Epithelial cell of esophagus (primary cell): ENCODE results near the gene CCDC91.

ENCODE experiments used
- DNase-seq: peaks from one replicate; pipeline ENCODE4 v3.0.0; 2010; ENCODE audit warnings: low read depth
- H3K4me3 ChIP-seq: 2 replicates; pipeline ENCODE4 v1.5.1; 2011; ENCODE audit warnings: mild to moderate bottlenecking, low read length, control low read depth
- CTCF ChIP-seq: IDR thresholded peaks from 2 replicates; pipeline ENCODE4 v1.5.1; 2011; ENCODE audit warnings: low read depth, mild to moderate bottlenecking, low read length, control low read depth, inconsistent platforms; ENCODE audit not compliant: insufficient read depth; ENCODE audit errors: missing control alignments

CCDC91 gene

GRCh38 chr12:28349196-28349595, 158.9 kb downstream of the CCDC91 start:
- no peak for DNase-seq
- H3K4me3 ChIP-seq = no peak overlapping the region
- no peak for TF ChIP-seq CTCF

- H3K4me3 ChIP-seq = no peak overlapping the region
- no peak for TF ChIP-seq CTCF
- no peak for DNase-seq
These were observed 160.2 kb downstream of the CCDC91 start for GRCh38 chr12:28350502-28350901.

GRCh38 chr12:28351414-28351813, 161.2 kb downstream of the CCDC91 start:
- no peak overlapping the region for H3K4me3 ChIP-seq
- DNase-seq = no peak
- no peak for TF ChIP-seq CTCF

DNA sequence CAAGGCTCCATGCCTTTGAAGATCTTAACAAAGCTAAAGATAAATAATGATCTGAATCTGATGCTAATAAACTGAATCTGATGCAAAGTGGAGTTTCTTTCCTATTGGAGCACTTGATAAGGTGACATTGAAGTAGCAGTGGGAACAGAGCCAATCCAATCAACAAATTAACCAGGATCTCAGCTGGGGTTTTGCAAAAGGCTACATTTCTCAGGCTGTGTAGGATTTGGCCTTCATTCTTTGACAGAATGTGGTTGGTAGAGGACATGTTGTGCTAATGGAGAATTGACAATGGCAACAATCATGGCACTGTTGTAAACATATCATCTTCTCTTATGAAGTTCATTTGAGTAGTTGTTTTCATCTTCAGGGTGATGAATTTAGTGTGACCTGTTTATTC, 164.9 kb downstream of the CCDC91 start:
- H3K4me3 ChIP-seq = no peak overlapping the region
- DNase-seq = no peak
- TF ChIP-seq CTCF = no peak

DNA sequence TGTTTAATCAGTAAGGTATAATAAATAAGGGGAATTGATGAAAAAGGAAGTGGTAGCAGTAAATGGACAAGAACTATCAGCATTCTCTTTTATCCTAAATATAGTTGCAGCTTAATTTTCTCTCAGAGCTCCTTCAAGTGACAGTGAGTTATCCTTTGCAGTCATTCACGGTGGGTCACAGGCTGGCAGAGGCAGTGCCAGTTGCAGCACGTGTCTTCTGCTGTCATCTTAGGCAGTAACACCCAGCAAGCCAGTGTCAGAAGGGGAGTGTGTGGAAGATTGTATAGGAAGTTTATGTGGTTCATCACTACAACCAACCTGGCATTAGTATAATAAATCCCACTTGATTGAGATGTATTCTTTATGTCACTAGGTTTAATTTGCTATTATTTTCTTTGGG, 170.0 kb downstream of the CCDC91 start:
- TF ChIP-seq CTCF = no peak

GRCh38 chr12:28367326-28367725, 177.1 kb downstream of the CCDC91 start:
- TF ChIP-seq CTCF = no peak
- H3K4me3 ChIP-seq = no peak overlapping the region
- no peak for DNase-seq

More for the DNA sequence above, 170.0 kb downstream of the CCDC91 start:
- no peak overlapping the region for H3K4me3 ChIP-seq
- DNase-seq = no peak

DNA sequence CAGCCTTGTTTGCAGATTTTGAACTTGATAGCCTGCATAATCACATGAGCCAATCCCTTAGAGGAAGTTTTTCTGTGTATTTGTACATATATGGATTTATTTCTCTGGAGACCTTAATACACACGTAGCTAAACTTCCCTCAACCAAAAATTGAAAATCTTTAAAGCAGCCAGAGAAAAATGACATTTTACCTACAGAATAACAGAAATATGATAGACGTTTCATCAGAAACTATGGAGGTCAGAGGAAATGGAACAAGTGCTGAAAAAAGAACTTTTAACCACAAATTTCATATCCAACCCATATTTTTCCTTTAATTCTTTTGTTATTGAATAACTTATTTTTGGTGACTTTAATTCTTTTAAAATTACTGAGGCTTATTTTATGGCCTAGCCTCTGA, 177.7 kb downstream of the CCDC91 start:
- no peak for DNase-seq
- H3K4me3 ChIP-seq = no peak overlapping the region
- TF ChIP-seq CTCF = no peak
